Fibroblast of skin of abdomen (primary cell): ENCODE measurements around the gene LIF.

Source experiments
- DNase-seq: peaks from one replicate; pipeline ENCODE4 v3.0.0-alpha.2; 2013

The LIF gene

GRCh38 chr22:30262917-30263741, 16.6 kb upstream of the LIF start:
- DNase-seq = peak; percentile 66

GRCh38 chr22:30262112-30262511, 15.6 kb upstream of the LIF start:
- no peak for DNase-seq

DNA sequence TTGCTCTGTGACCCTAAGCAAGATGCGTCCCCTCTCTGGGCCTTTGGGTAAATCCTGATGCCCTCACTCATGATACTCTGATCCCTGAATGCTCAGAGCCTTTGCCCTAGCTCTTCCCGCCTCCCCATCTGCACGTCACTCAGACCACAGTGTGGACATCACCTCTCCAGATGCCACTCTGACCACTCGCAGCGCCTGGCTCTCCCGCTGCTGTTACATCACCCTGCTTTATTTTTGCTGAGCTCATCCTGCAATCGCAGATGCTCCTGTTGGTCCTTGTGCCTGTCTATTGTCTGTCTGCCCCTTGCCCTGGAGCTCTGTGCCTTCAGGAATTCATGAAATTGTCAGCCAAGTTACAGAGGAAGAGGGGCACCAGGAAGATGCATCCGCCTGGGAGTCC, 14.6 kb upstream of the LIF start:
- DNase-seq = no peak

- DNase-seq = no peak
Observed at GRCh38 chr22:30260682-30261081, 14.1 kb upstream of the LIF start.

DNA sequence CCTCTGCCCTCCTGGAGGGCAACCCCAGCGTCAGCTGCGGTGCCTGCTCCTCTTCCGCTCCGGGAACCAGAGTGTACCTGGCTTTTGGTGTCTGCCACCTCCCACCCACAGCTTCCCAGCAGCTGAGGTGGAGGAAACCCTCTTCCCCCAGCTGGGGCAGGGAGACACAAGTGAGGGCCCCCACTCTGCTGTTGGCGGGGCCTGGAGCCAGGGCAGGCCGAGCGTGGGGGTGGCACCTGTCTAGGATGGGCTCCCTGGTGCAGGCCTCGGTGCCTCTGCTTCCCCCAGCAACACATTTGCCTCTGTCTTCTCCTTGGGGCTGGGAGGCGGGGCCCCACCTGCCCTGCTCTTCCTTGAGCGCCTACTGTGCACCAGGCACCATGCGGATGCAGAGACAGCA, 13.7 kb upstream of the LIF start:
- DNase-seq = no peak

GRCh38 chr22:30254314-30254713, 7.8 kb upstream of the LIF start:
- DNase-seq = no peak

DNA sequence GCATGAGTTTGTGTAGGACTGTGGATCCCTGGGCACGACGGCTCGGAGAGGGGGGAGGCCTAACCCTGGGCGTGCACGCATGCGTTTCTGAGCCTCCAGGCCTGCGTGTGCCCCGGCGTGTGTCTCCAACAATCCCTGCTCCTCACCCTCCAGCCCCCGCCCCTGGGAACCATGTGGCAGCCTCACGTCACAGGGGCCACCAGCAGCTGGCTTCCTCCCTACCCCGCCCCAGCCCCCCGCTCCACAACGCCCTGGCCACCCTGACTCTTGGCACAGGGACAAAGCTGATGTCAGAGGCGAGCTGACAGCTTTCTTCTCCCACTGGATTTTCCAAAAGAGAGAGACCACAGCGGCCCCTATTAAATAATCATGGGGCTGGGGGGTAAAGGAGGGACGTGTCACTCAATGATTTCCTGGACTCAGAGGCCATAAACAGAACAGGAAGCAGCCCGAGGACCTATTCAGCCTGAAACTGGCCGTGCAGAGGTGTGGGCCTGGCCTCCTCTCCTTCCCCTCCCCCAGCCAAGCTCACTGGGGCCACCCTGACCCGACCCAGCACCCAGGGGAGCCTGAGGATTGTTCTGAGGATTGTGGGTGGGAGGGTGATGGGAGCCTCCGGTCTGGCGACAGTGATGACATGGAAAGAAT, 6.8 kb upstream of the LIF start:
- DNase-seq = peak; percentile 71

- DNase-seq = no peak
Observed at GRCh38 chr22:30252411-30253204, 6.0 kb upstream of the LIF start.

- DNase-seq = peak; percentile 79
Observed at GRCh38 chr22:30251711-30252110, 5.2 kb upstream of the LIF start.

DNA sequence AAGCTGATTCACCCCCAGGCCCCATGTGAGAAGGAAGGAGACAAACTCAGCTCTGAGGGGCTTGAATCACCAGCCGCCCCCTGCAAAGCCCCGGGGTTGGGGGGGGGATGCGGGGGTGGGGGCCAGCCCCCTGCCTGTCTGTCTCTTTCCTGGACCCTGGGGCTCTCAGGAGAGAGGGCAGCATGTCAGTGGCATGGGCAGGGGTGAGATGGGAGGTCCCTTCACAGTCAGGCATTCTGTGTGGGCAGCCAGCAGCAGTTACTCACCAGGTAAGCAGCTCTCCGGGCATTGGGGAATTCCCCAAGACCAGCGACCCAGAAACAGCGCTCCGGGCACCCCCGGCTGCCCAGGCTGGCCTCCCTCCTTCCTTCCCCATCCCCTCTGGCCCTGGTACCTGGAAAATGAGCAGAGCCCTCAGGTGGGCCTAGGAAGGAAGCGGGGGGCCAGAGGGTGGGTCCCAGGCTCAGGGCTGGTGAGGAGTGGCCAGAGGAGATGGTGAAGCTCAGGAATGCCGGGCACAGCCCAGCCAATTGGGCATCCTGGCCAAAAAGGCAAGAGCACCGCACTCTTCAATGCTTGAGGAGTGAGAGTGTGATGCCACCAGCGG, 4.2 kb upstream of the LIF start:
- DNase-seq = peak; percentile 49

DNA sequence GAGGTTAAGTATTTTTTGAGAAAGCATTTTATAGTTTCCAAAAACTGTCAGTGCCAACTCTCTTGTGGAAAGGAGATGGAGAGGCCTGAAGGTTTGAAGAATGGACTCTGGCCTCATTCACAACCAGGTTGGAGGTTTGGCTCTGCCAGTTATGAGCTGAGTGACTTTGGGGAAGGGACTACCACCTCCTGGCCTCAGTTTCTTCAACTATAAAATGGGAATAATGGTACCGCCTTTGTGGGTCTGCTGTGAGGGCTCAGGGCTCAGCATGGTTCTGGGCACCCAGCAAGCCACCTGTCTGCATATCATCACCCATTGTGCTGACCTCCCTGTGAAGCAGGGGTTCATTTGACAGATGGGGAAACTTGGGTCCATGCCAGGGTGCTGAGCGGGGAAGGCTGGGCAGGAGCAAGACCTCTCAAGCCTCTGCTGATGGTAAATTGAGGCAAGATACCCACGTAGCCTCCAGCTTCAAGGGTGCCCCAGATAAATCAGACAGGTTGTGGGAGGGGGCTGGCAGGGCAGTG, 3.5 kb upstream of the LIF start:
- DNase-seq = no peak

GRCh38 chr22:30249049-30250038, 2.8 kb upstream of the LIF start:
- DNase-seq = no peak

- DNase-seq = no peak
Observed at GRCh38 chr22:30248484-30248883, 1.9 kb upstream of the LIF start.

DNA sequence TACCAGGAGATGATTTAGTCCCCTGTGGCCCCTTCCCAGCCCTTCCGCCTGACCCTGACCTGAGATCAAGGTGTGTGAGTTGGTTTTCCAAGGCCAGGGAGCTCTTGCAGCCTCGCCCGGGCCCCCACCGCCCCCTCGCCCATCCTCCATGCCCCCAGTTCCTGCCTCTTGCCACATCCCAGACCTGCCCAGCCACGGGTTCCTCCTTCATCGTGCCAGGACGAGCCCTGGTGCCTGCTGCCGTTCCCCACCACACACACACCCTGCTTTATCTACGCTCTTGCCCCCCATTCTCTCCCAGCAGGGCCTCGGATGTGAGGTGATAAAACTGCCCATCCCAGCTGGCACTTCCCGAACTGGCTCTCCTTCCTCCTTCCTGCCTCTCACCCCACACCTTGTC, 1.4 kb upstream of the LIF start:
- no peak for DNase-seq

GRCh38 chr22:30247561-30247960, 1.0 kb upstream of the LIF start:
- no peak for DNase-seq

DNA sequence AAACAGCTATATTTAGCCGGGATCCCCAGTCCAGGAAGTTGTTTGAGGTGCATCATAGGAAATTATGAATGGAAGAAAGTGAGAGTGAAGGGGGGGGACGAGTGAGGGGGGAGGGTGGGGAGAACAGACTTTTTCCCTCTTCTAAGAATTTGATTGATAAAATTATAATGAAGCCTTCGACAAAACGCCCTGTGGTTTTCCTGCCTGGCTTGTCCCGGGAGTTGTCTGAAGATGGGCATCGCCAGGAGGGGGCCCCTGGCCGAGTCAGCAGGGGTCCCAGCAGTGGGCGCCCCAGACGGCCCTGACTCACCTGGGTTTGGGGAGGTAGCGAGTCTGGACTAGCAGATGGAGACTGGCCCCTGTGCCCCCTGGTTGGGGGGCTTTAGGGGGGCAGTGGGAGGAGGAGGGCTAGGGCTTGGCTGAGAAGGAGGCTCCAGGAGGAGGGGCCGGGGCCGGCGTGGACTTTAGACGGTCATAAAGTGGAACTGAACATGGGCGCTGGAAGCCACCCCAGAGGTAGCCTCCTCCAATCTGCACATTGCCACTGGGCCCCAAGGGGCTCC, 336 bp upstream of the LIF start:
- DNase-seq = peak; percentile 63

- no peak for DNase-seq
Observed at GRCh38 chr22:30245181-30245984, 1.2 kb downstream of the LIF start.

- DNase-seq = no peak
Observed at GRCh38 chr22:30244641-30245040, 1.9 kb downstream of the LIF start.

- DNase-seq = no peak
Observed at GRCh38 chr22:30244066-30244465, 2.5 kb downstream of the LIF start.

DNA sequence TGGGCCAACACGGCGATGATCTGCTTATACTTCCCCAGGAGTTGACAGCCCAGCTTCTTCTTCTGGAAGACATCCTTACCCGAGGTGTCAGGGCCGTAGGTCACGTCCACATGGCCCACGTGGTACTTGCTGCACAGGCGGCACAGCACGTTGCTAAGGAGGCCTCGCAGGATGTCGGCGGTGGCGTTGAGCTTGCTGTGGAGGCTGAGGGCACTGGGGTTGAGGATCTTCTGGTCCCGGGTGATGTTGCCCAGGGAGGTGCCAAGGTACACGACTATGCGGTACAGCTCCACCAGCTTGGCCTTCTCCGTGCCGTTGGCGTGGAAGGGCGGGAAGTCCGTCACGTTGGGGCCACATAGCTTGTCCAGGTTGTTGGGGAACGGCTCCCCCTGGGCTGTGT, 2.9 kb downstream of the LIF start:
- no peak for DNase-seq
